GM12878 (cell line): ENCODE data around the gene ZNRF3. TPM values are rescaled to one million over a fixed set of nuclear protein-coding genes. Genes with fewer than 3 reads are reported as not detected.

ENCODE experiments used
- FOXK2 ChIP-seq: fragments of 450-650 bp; IDR thresholded peaks from 2 replicates; pipeline ENCODE4 v1.6.1; 2017; ENCODE audit warnings: mild to moderate bottlenecking, moderate library complexity
- GATAD2B ChIP-seq: fragments of 450-650 bp; conservative IDR thresholded peaks from 2 replicates; pipeline ENCODE4 v1.6.1; 2017; ENCODE audit warnings: low read depth, mild to moderate bottlenecking, moderate library complexity
- JUND ChIP-seq: IDR thresholded peaks from 2 replicates; pipeline ENCODE4 v1.6.1; 2012; ENCODE audit warnings: low read depth, mild to moderate bottlenecking, low read length, improper control_type of control experiment, moderate library complexity
- YY1 ChIP-seq: IDR thresholded peaks from 2 replicates; pipeline ENCODE4 v1.6.1; 2011; ENCODE audit warnings: low read depth, mild to moderate bottlenecking, low read length
- ZNF274 ChIP-seq: IDR thresholded peaks from one replicate; pipeline ENCODE4 v1.8.0; 2011; ENCODE audit not compliant: insufficient read length, insufficient read depth
- polyA plus RNA-seq, 11 experiments: library from polyadenylated mRNA; depleted of rRNA in 4 of 11; unstranded in 6 of 11; stranded (reverse) in 5 of 11; fragments of >200 nt; fragmentation: Nextera tagmentation in 4 of 11; fragmentation: Illumina TruSeq in 1 of 11; extraction: Ambion mirVana in 4 of 11; extraction: Trizol in 1 of 11; gene quantifications; 1 replicate in 1 of 11; 2 replicates in 10 of 11; pipeline versions ENCODE4 v1.2.1 to v1.2.3, GENCODE V29; 2011 to 2016; ENCODE audit warnings: inconsistent platforms in 2 of 11, missing spikeins in 2 of 11, low read depth in 1 of 11
- total RNA-seq, 4 experiments: library from RNA; depleted of rRNA in 3 of 4; stranded (reverse); fragments of >200 nt in 3 of 4; fragmentation: Illumina TruSeq in 1 of 4; extraction: Trizol in 1 of 4; gene quantifications; 2 replicates each; pipeline versions ENCODE4 v1.2.1 to v1.2.3, GENCODE V29; 2013 to 2021
- TF ChIP-seq, protein P1 (sequence below): IDR thresholded peaks from 2 replicates; pipeline ENCODE4 v1.6.1; 2012; ENCODE audit warnings: improper control_type of control experiment, low read depth, low read length; ENCODE audit not compliant: insufficient replicate concordance
- TF ChIP-seq, protein P2 (sequence below): fragments of 450-650 bp; IDR thresholded peaks from 2 replicates; pipeline ENCODE4 v1.6.1; 2017; ENCODE audit warnings: mild to moderate bottlenecking, moderate library complexity
- TF ChIP-seq, protein P3 (sequence below): fragments of 150-350 bp; IDR thresholded peaks from 2 replicates; pipeline ENCODE4 v1.6.1; 2014; ENCODE audit warnings: mild to moderate bottlenecking, low read depth, low read length

The ZNRF3 gene
- total and polyA plus RNA-seq, 10 of the 15 experiments (the other 5 are each of a cell fraction or from before 2014, with no cell fraction given) = 0.05 to 2.4 (median 0.46) TPM

DNA sequence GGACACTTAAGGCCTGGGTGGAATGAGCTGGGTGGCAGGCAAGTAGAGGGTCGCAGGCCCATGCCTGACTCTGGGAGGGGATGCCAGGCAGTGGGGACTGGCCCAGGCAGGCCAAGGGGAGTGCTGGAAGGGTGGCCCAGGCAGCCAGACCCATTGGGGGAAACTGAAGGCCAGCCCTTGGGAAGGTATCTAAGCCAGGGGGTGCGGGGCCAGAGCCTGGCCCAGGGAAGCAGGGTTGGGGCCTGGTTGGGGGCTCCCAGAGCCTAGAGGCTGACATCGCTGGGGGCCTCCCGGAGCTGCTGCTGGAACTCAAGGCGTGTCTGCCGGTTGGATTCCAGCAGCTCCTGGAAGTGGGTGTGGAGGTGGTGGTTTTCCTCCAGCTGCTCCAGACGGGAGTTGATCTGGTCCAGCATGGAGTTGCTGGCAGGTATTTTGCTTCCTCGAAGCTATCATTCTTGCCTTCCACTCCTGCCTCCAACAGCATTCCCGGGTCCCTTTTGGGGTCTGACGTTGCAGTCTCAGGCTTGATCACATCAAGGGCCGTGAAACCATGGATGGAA lies 47.7 kb upstream of the ZNRF3 start (continued):
- TF ChIP-seq, protein P1, sequence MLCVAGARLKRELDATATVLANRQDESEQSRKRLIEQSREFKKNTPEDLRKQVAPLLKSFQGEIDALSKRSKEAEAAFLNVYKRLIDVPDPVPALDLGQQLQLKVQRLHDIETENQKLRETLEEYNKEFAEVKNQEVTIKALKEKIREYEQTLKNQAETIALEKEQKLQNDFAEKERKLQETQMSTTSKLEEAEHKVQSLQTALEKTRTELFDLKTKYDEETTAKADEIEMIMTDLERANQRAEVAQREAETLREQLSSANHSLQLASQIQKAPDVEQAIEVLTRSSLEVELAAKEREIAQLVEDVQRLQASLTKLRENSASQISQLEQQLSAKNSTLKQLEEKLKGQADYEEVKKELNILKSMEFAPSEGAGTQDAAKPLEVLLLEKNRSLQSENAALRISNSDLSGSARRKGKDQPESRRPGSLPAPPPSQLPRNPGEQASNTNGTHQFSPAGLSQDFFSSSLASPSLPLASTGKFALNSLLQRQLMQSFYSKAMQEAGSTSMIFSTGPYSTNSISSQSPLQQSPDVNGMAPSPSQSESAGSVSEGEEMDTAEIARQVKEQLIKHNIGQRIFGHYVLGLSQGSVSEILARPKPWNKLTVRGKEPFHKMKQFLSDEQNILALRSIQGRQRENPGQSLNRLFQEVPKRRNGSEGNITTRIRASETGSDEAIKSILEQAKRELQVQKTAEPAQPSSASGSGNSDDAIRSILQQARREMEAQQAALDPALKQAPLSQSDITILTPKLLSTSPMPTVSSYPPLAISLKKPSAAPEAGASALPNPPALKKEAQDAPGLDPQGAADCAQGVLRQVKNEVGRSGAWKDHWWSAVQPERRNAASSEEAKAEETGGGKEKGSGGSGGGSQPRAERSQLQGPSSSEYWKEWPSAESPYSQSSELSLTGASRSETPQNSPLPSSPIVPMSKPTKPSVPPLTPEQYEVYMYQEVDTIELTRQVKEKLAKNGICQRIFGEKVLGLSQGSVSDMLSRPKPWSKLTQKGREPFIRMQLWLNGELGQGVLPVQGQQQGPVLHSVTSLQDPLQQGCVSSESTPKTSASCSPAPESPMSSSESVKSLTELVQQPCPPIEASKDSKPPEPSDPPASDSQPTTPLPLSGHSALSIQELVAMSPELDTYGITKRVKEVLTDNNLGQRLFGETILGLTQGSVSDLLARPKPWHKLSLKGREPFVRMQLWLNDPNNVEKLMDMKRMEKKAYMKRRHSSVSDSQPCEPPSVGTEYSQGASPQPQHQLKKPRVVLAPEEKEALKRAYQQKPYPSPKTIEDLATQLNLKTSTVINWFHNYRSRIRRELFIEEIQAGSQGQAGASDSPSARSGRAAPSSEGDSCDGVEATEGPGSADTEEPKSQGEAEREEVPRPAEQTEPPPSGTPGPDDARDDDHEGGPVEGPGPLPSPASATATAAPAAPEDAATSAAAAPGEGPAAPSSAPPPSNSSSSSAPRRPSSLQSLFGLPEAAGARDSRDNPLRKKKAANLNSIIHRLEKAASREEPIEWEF = no peak
- no peak for TF ChIP-seq GATAD2B
- TF ChIP-seq YY1 = no peak
- TF ChIP-seq, protein P2, sequence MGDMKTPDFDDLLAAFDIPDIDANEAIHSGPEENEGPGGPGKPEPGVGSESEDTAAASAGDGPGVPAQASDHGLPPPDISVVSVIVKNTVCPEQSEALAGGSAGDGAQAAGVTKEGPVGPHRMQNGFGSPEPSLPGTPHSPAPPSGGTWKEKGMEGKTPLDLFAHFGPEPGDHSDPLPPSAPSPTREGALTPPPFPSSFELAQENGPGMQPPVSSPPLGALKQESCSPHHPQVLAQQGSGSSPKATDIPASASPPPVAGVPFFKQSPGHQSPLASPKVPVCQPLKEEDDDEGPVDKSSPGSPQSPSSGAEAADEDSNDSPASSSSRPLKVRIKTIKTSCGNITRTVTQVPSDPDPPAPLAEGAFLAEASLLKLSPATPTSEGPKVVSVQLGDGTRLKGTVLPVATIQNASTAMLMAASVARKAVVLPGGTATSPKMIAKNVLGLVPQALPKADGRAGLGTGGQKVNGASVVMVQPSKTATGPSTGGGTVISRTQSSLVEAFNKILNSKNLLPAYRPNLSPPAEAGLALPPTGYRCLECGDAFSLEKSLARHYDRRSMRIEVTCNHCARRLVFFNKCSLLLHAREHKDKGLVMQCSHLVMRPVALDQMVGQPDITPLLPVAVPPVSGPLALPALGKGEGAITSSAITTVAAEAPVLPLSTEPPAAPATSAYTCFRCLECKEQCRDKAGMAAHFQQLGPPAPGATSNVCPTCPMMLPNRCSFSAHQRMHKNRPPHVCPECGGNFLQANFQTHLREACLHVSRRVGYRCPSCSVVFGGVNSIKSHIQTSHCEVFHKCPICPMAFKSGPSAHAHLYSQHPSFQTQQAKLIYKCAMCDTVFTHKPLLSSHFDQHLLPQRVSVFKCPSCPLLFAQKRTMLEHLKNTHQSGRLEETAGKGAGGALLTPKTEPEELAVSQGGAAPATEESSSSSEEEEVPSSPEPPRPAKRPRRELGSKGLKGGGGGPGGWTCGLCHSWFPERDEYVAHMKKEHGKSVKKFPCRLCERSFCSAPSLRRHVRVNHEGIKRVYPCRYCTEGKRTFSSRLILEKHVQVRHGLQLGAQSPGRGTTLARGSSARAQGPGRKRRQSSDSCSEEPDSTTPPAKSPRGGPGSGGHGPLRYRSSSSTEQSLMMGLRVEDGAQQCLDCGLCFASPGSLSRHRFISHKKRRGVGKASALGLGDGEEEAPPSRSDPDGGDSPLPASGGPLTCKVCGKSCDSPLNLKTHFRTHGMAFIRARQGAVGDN = no peak
- TF ChIP-seq JUND = no peak
- no peak for TF ChIP-seq ZNF274
- no peak for TF ChIP-seq FOXK2
- TF ChIP-seq, protein P3, sequence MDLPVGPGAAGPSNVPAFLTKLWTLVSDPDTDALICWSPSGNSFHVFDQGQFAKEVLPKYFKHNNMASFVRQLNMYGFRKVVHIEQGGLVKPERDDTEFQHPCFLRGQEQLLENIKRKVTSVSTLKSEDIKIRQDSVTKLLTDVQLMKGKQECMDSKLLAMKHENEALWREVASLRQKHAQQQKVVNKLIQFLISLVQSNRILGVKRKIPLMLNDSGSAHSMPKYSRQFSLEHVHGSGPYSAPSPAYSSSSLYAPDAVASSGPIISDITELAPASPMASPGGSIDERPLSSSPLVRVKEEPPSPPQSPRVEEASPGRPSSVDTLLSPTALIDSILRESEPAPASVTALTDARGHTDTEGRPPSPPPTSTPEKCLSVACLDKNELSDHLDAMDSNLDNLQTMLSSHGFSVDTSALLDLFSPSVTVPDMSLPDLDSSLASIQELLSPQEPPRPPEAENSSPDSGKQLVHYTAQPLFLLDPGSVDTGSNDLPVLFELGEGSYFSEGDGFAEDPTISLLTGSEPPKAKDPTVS = no peak
